WTC11 (cell line): ENCODE results near the gene MLXIP.

ENCODE experiments used
- CBFB ChIP-seq: sonication (generic); formaldehyde crosslinking; IDR thresholded peaks from 2 replicates; pipeline ENCODE4 v1.8.1; 2022; ENCODE audit warnings: mild to moderate bottlenecking, low read depth, missing genetic modification reagents
- CREB1 ChIP-seq: sonication (generic); formaldehyde crosslinking; IDR thresholded peaks from 2 replicates; pipeline ENCODE4 v1.8.0; 2023; ENCODE audit warnings: mild to moderate bottlenecking, missing genetic modification reagents
- ETV6 ChIP-seq: sonication (generic); formaldehyde crosslinking; IDR thresholded peaks from 2 replicates; pipeline ENCODE4 v1.8.1; 2022; ENCODE audit warnings: mild to moderate bottlenecking, missing genetic modification reagents
- FOXP1 ChIP-seq: sonication (generic); formaldehyde crosslinking; IDR thresholded peaks from 2 replicates; pipeline ENCODE4 v1.8.0; 2022; ENCODE audit warnings: missing genetic modification reagents, mild to moderate bottlenecking, moderate library complexity, borderline replicate concordance
- GABPB1 ChIP-seq: sonication (generic); formaldehyde crosslinking; IDR thresholded peaks from 2 replicates; pipeline ENCODE4 v1.8.1; 2023; ENCODE audit warnings: mild to moderate bottlenecking, missing genetic modification reagents
- HMGA2 ChIP-seq: fragments of 250-450 bp; sonication (Bioruptor Pico); IDR thresholded peaks from 2 replicates; pipeline ENCODE4 v1.4.0; 2021; ENCODE audit warnings: mild to moderate bottlenecking, moderate library complexity
- USF2 ChIP-seq: sonication (generic); formaldehyde crosslinking; IDR thresholded peaks from 2 replicates; pipeline ENCODE4 v1.8.1; 2023; ENCODE audit warnings: mild to moderate bottlenecking, missing genetic modification reagents, moderate library complexity
- ZNF281 ChIP-seq: sonication (generic); formaldehyde crosslinking; IDR thresholded peaks from 2 replicates; pipeline ENCODE4 v1.8.0; 2023; ENCODE audit warnings: mild to moderate bottlenecking, missing genetic modification reagents
- TF ChIP-seq, protein P1 (sequence below): sonication (generic); formaldehyde crosslinking; IDR thresholded peaks from 2 replicates; pipeline ENCODE4 v1.8.0; 2023; ENCODE audit warnings: missing genetic modification reagents, mild to moderate bottlenecking, borderline replicate concordance
- TF ChIP-seq, protein P2 (sequence below): fragments of 200-600 bp; IDR thresholded peaks from 2 replicates; pipeline ENCODE4 v1.8.0; 2022; ENCODE audit warnings: antibody characterized with exemption
- TF ChIP-seq, protein P3 (sequence below): sonication (generic); formaldehyde crosslinking; IDR thresholded peaks from 2 replicates; pipeline ENCODE4 v1.8.0; 2022; ENCODE audit warnings: mild to moderate bottlenecking, missing genetic modification reagents
- TF ChIP-seq, protein P4 (sequence below): sonication (generic); formaldehyde crosslinking; IDR thresholded peaks from 2 replicates; pipeline ENCODE4 v1.8.1; 2023; ENCODE audit warnings: mild to moderate bottlenecking, moderate library complexity, missing genetic modification reagents
- TF ChIP-seq, protein P5 (sequence below): fragments of 250-450 bp; sonication (Bioruptor Pico); IDR thresholded peaks from 2 replicates; pipeline ENCODE4 v1.9.0; 2021; ENCODE audit warnings: mild to moderate bottlenecking, borderline replicate concordance

GRCh38 chr12:122084857-122085405 is 6.4 kb downstream of the MLXIP start:
- TF ChIP-seq CBFB (CRISPR knock-in tag): no peak
- TF ChIP-seq, protein P1, sequence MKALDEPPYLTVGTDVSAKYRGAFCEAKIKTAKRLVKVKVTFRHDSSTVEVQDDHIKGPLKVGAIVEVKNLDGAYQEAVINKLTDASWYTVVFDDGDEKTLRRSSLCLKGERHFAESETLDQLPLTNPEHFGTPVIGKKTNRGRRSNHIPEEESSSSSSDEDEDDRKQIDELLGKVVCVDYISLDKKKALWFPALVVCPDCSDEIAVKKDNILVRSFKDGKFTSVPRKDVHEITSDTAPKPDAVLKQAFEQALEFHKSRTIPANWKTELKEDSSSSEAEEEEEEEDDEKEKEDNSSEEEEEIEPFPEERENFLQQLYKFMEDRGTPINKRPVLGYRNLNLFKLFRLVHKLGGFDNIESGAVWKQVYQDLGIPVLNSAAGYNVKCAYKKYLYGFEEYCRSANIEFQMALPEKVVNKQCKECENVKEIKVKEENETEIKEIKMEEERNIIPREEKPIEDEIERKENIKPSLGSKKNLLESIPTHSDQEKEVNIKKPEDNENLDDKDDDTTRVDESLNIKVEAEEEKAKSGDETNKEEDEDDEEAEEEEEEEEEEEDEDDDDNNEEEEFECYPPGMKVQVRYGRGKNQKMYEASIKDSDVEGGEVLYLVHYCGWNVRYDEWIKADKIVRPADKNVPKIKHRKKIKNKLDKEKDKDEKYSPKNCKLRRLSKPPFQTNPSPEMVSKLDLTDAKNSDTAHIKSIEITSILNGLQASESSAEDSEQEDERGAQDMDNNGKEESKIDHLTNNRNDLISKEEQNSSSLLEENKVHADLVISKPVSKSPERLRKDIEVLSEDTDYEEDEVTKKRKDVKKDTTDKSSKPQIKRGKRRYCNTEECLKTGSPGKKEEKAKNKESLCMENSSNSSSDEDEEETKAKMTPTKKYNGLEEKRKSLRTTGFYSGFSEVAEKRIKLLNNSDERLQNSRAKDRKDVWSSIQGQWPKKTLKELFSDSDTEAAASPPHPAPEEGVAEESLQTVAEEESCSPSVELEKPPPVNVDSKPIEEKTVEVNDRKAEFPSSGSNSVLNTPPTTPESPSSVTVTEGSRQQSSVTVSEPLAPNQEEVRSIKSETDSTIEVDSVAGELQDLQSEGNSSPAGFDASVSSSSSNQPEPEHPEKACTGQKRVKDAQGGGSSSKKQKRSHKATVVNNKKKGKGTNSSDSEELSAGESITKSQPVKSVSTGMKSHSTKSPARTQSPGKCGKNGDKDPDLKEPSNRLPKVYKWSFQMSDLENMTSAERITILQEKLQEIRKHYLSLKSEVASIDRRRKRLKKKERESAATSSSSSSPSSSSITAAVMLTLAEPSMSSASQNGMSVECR (CRISPR knock-in tag): no peak
- TF ChIP-seq GABPB1 (CRISPR knock-in tag): no peak
- TF ChIP-seq CREB1 (CRISPR knock-in tag): no peak
- TF ChIP-seq, protein P2, sequence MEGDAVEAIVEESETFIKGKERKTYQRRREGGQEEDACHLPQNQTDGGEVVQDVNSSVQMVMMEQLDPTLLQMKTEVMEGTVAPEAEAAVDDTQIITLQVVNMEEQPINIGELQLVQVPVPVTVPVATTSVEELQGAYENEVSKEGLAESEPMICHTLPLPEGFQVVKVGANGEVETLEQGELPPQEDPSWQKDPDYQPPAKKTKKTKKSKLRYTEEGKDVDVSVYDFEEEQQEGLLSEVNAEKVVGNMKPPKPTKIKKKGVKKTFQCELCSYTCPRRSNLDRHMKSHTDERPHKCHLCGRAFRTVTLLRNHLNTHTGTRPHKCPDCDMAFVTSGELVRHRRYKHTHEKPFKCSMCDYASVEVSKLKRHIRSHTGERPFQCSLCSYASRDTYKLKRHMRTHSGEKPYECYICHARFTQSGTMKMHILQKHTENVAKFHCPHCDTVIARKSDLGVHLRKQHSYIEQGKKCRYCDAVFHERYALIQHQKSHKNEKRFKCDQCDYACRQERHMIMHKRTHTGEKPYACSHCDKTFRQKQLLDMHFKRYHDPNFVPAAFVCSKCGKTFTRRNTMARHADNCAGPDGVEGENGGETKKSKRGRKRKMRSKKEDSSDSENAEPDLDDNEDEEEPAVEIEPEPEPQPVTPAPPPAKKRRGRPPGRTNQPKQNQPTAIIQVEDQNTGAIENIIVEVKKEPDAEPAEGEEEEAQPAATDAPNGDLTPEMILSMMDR: no peak
- TF ChIP-seq, protein P3, sequence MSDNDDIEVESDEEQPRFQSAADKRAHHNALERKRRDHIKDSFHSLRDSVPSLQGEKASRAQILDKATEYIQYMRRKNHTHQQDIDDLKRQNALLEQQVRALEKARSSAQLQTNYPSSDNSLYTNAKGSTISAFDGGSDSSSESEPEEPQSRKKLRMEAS (CRISPR knock-in tag): no peak
- TF ChIP-seq HMGA2 (CRISPR knock-in tag): no peak
- no peak for TF ChIP-seq FOXP1 (CRISPR knock-in tag)
- TF ChIP-seq, protein P4, sequence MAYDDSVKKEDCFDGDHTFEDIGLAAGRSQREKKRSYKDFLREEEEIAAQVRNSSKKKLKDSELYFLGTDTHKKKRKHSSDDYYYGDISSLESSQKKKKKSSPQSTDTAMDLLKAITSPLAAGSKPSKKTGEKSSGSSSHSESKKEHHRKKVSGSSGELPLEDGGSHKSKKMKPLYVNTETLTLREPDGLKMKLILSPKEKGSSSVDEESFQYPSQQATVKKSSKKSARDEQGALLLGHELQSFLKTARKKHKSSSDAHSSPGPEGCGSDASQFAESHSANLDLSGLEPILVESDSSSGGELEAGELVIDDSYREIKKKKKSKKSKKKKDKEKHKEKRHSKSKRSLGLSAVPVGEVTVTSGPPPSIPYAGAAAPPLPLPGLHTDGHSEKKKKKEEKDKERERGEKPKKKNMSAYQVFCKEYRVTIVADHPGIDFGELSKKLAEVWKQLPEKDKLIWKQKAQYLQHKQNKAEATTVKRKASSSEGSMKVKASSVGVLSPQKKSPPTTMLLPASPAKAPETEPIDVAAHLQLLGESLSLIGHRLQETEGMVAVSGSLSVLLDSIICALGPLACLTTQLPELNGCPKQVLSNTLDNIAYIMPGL: no peak
- TF ChIP-seq, protein P5, sequence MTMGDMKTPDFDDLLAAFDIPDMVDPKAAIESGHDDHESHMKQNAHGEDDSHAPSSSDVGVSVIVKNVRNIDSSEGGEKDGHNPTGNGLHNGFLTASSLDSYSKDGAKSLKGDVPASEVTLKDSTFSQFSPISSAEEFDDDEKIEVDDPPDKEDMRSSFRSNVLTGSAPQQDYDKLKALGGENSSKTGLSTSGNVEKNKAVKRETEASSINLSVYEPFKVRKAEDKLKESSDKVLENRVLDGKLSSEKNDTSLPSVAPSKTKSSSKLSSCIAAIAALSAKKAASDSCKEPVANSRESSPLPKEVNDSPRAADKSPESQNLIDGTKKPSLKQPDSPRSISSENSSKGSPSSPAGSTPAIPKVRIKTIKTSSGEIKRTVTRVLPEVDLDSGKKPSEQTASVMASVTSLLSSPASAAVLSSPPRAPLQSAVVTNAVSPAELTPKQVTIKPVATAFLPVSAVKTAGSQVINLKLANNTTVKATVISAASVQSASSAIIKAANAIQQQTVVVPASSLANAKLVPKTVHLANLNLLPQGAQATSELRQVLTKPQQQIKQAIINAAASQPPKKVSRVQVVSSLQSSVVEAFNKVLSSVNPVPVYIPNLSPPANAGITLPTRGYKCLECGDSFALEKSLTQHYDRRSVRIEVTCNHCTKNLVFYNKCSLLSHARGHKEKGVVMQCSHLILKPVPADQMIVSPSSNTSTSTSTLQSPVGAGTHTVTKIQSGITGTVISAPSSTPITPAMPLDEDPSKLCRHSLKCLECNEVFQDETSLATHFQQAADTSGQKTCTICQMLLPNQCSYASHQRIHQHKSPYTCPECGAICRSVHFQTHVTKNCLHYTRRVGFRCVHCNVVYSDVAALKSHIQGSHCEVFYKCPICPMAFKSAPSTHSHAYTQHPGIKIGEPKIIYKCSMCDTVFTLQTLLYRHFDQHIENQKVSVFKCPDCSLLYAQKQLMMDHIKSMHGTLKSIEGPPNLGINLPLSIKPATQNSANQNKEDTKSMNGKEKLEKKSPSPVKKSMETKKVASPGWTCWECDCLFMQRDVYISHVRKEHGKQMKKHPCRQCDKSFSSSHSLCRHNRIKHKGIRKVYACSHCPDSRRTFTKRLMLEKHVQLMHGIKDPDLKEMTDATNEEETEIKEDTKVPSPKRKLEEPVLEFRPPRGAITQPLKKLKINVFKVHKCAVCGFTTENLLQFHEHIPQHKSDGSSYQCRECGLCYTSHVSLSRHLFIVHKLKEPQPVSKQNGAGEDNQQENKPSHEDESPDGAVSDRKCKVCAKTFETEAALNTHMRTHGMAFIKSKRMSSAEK (CRISPR knock-in tag): no peak
- no peak for TF ChIP-seq USF2 (CRISPR knock-in tag)
- no peak for TF ChIP-seq ZNF281 (CRISPR knock-in tag)
- TF ChIP-seq ETV6 (CRISPR knock-in tag): no peak
